HG03439 (cell line): ENCODE results near the gene POLD4.
"Not testable (repeated sequence)": the region's sequence is repeated elsewhere in the genome, so short reads cannot be mapped to it uniquely, and the experiment has no call there.

Experiments
- ATAC-seq: cut with Tn5 transposase; IDR thresholded peaks from one replicate; pipeline ENCODE4 v1.9.1; 2021; ENCODE audit warnings: mild to moderate bottlenecking, moderate library complexity; ENCODE audit not compliant: unreplicated experiment

The POLD4 gene

GRCh38 chr11:67354075-67355022 is 1.0 kb upstream of the POLD4 start:
- no peak for ATAC-seq

- ATAC-seq: peak; percentile 10
These were observed 615 bp downstream of the POLD4 start for GRCh38 chr11:67352546-67353316.

- ATAC-seq: no peak
These were observed 1.9 kb downstream of the POLD4 start for GRCh38 chr11:67351275-67352005.

- no peak for ATAC-seq
These were observed 3.3 kb downstream of the POLD4 start for GRCh38 chr11:67349928-67350465.

- no peak for ATAC-seq
These were observed 3.9 kb downstream of the POLD4 start for GRCh38 chr11:67349457-67349856.

- ATAC-seq: no peak
These were observed 4.3 kb downstream of the POLD4 start for GRCh38 chr11:67349036-67349435.

GRCh38 chr11:67347964-67348749 is 5.2 kb downstream of the POLD4 start:
- no peak for ATAC-seq

GRCh38 chr11:67345920-67346819 is 7.2 kb downstream of the POLD4 start:
- ATAC-seq: no peak

GRCh38 chr11:67345247-67345919 is 8.0 kb downstream of the POLD4 start:
- no peak for ATAC-seq

- no peak for ATAC-seq
These were observed 9.1 kb downstream of the POLD4 start for GRCh38 chr11:67344264-67344663.

GRCh38 chr11:67337257-67337656 is 16.1 kb downstream of the POLD4 start:
- no peak for ATAC-seq

GRCh38 chr11:67332081-67332691 is 21.2 kb downstream of the POLD4 start:
- no peak for ATAC-seq

- ATAC-seq: no peak
These were observed 29.8 kb downstream of the POLD4 start for GRCh38 chr11:67323526-67323925.

- no peak for ATAC-seq
These were observed 31.3 kb downstream of the POLD4 start for GRCh38 chr11:67322049-67322448.

GRCh38 chr11:67321313-67321871 is 32.0 kb downstream of the POLD4 start:
- no peak for ATAC-seq

- no peak for ATAC-seq
These were observed 32.7 kb downstream of the POLD4 start for GRCh38 chr11:67320691-67321090.

- ATAC-seq: no peak
These were observed 33.3 kb downstream of the POLD4 start for GRCh38 chr11:67320011-67320410.

- ATAC-seq: not testable (repeated sequence)
These were observed 34.5 kb downstream of the POLD4 start for GRCh38 chr11:67318876-67319275.
